Loucy (cell line): ENCODE measurements around the gene SLC30A7.

Experiments used
- H2AFZ ChIP-seq: fragments of 200-600 bp; sonication (generic); 2 replicates; pipeline ENCODE4 v1.6.0; 2016; ENCODE audit warnings: antibody characterized with exemption, mild to moderate bottlenecking, low read length, moderate library complexity
- H3F3A ChIP-seq: fragments of 200-600 bp; 2 replicates; pipeline ENCODE4 v1.6.0; 2016; ENCODE audit warnings: antibody characterized with exemption, low read depth, mild to moderate bottlenecking
- H3K27me3 ChIP-seq: fragments of 200-600 bp; sonication (generic); 2 replicates; pipeline ENCODE4 v1.6.1; 2014; ENCODE audit warnings: low read length, mild to moderate bottlenecking; ENCODE audit not compliant: insufficient read depth, poor library complexity, severe bottlenecking
- H3K36me3 ChIP-seq: fragments of 200-600 bp; sonication (generic); 2 replicates; pipeline ENCODE4 v1.6.1; 2016; ENCODE audit warnings: low read length; ENCODE audit not compliant: insufficient read depth
- H3K4me1 ChIP-seq: fragments of 200-600 bp; sonication (generic); 2 replicates; pipeline ENCODE4 v1.5.1; 2014; ENCODE audit warnings: low read length, mild to moderate bottlenecking; ENCODE audit not compliant: insufficient read depth, poor library complexity, severe bottlenecking
- H3K4me2 ChIP-seq: fragments of 200-600 bp; sonication (generic); 2 replicates; pipeline ENCODE4 v1.6.0; 2014; ENCODE audit warnings: antibody characterized with exemption, low read length, low read depth, mild to moderate bottlenecking; ENCODE audit not compliant: poor library complexity, severe bottlenecking
- H3K4me3 ChIP-seq: fragments of 200-600 bp; sonication (generic); 2 replicates; pipeline ENCODE4 v1.5.1; 2014; ENCODE audit warnings: low read length, mild to moderate bottlenecking, mixed read lengths; ENCODE audit not compliant: poor library complexity, severe bottlenecking
- H3K79me2 ChIP-seq: fragments of 200-600 bp; sonication (generic); 2 replicates; pipeline ENCODE4 v1.6.1; 2014; ENCODE audit warnings: low read length; ENCODE audit not compliant: insufficient read depth
- H3K9ac ChIP-seq: fragments of 200-600 bp; sonication (generic); 2 replicates; pipeline ENCODE4 v1.6.0; 2014; ENCODE audit warnings: mild to moderate bottlenecking, low read depth, low read length, moderate library complexity; ENCODE audit not compliant: poor library complexity, severe bottlenecking
- H3K9me2 ChIP-seq: fragments of 200-600 bp; sonication (generic); replicated peaks from 2 replicates; pipeline ENCODE4 v1.6.1; 2016; ENCODE audit warnings: low read depth, low read length, mixed read lengths
- H3K9me3 ChIP-seq: fragments of 200-600 bp; sonication (generic); 2 replicates; pipeline ENCODE4 v1.6.1; 2014; ENCODE audit warnings: mild to moderate bottlenecking, antibody characterized with exemption, low read length, low read depth; ENCODE audit not compliant: insufficient read depth
- H4K20me1 ChIP-seq: fragments of 200-600 bp; sonication (generic); 2 replicates; pipeline ENCODE4 v1.6.0; 2014; ENCODE audit warnings: antibody characterized with exemption, low read length, mild to moderate bottlenecking; ENCODE audit not compliant: insufficient read depth, poor library complexity, severe bottlenecking
- EZH2phosphoT487 ChIP-seq: fragments of 200-600 bp; IDR thresholded peaks from 2 replicates; pipeline ENCODE4 v1.6.1; 2018; ENCODE audit warnings: antibody characterized with exemption, mild to moderate bottlenecking, moderate library complexity, borderline replicate concordance
- TF ChIP-seq, protein P1 (sequence below): fragments of 200-600 bp; sonication (generic); conservative IDR thresholded peaks from 2 replicates; pipeline ENCODE4 v1.5.1; 2014; ENCODE audit warnings: mild to moderate bottlenecking, antibody characterized with exemption, low read length

Gene SLC30A7

GRCh38 chr1:101013776-101014175 is 117.9 kb downstream of the SLC30A7 start:
- Histone ChIP-seq H3K79me2 (no peaks in the 10 kb centered on the region), H2AFZ (no peak overlapping the region), H3K27me3 (no peaks in the 10 kb centered on the region), H4K20me1 (no peaks in the 10 kb centered on the region), H3K36me3 (no peaks in the 10 kb centered on the region), H3K9ac (no peak overlapping the region), H3K4me2 (no peak overlapping the region), H3F3A (no peaks in the 10 kb centered on the region), H3K9me2 (no peaks in the 10 kb centered on the region), H3K9me3 (no peaks in the 10 kb centered on the region), H3K4me3 (no peak overlapping the region), H3K4me1 (no peaks in the 10 kb centered on the region)
- TF ChIP-seq, protein P1, sequence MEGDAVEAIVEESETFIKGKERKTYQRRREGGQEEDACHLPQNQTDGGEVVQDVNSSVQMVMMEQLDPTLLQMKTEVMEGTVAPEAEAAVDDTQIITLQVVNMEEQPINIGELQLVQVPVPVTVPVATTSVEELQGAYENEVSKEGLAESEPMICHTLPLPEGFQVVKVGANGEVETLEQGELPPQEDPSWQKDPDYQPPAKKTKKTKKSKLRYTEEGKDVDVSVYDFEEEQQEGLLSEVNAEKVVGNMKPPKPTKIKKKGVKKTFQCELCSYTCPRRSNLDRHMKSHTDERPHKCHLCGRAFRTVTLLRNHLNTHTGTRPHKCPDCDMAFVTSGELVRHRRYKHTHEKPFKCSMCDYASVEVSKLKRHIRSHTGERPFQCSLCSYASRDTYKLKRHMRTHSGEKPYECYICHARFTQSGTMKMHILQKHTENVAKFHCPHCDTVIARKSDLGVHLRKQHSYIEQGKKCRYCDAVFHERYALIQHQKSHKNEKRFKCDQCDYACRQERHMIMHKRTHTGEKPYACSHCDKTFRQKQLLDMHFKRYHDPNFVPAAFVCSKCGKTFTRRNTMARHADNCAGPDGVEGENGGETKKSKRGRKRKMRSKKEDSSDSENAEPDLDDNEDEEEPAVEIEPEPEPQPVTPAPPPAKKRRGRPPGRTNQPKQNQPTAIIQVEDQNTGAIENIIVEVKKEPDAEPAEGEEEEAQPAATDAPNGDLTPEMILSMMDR, result no peak
- TF ChIP-seq EZH2phosphoT487, result no peak

DNA sequence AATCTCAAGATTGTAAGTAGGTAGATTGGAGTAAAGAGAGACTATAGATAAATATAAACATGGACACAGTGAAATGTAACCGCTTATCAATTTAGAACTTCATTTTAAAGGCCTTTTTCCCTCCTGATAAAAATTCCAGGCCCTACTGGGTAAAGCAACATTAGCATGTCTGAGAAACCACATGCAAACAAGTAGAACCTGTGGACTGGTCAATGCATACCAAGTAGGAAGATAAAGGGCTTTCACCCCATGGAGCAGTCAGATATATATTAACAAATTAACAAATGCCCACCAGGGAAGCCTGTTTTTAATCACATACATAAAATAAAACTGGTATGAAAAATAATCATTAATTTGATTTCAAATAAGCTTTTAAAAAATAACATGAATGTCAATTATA is 121.6 kb downstream of the SLC30A7 start:
- no peaks in the 10 kb centered on the region for H3K36me3 ChIP-seq
- H3K27me3 ChIP-seq, result no peaks in the 10 kb centered on the region
- no peak for TF ChIP-seq EZH2phosphoT487
- TF ChIP-seq, protein P1, result no peak
- no peak overlapping the region for H3K4me3 ChIP-seq
- no peaks in the 10 kb centered on the region for H4K20me1 ChIP-seq
- no peaks in the 10 kb centered on the region for H3K9me2 ChIP-seq
- H3K4me1 ChIP-seq, result peaks cover 8% of the 10 kb centered on the region
- H2AFZ ChIP-seq, result no peak overlapping the region
- no peaks in the 10 kb centered on the region for H3K9me3 ChIP-seq
- H3F3A ChIP-seq, result no peaks in the 10 kb centered on the region
- H3K79me2 ChIP-seq, result no peaks in the 10 kb centered on the region
- H3K9ac ChIP-seq, result no peak overlapping the region
- H3K4me2 ChIP-seq, result no peak overlapping the region

GRCh38 chr1:101022294-101022693 is 126.4 kb downstream of the SLC30A7 start:
- TF ChIP-seq, protein P1, result no peak
- no peak for TF ChIP-seq EZH2phosphoT487
- no peak overlapping the region for H3K4me3 ChIP-seq
- peaks cover 27% of the 10 kb centered on the region for H3K4me1 ChIP-seq
- H4K20me1 ChIP-seq, result no peaks in the 10 kb centered on the region
- no peak overlapping the region for H3K4me2 ChIP-seq
- no peaks in the 10 kb centered on the region for H3K27me3 ChIP-seq
- no peaks in the 10 kb centered on the region for H3F3A ChIP-seq
- no peaks in the 10 kb centered on the region for H3K36me3 ChIP-seq
- no peaks in the 10 kb centered on the region for H3K9me2 ChIP-seq
- H3K79me2 ChIP-seq, result peaks cover 40% of the 10 kb centered on the region
- no peak overlapping the region for H3K9ac ChIP-seq
- H2AFZ ChIP-seq, result no peak overlapping the region
- no peaks in the 10 kb centered on the region for H3K9me3 ChIP-seq
